Suppressor macrophage treated with lipopolysaccharide for 1 hour (primary cell): ENCODE results near the gene CALB2.
A peak's percentile ranks its signal among the peaks of the same experiment; 100 is the strongest.
"Not testable (repeated sequence)": the region's sequence is repeated elsewhere in the genome, so short reads cannot be mapped to it uniquely, and the experiment has no call there.

ENCODE experiments used
- DNase-seq, 3 donors: peaks; one replicate each; pipeline ENCODE4 v3.0.0-alpha.2; 2020 to 2022

The CALB2 gene

DNA sequence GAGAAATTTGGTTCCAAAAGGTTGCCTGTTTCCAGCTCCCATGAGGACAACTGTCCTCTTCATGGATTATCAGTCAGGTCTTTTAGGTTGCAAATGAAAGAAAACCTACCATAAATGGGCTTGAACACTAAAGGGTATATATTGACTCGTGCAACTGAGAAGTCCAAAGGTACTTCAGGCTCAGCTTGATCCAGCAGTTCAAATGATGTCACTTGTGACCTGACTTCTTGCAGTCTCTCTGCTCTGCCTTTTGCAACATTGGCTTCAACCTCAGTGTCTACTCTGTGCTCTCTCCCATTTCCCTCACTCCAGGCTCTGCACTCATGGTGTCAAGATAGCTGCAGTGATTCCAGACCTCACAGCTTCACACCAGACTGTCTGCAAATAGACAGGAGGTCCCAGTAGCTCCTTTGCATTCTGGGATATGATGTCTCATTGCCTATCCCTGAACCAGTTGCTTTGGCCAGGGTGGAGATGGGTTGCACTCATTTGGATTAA lies 5.5 kb upstream of the CALB2 start:
- DNase-seq = no peak

GRCh38 chr16:71353736-71354135 lies 4.8 kb upstream of the CALB2 start:
- DNase-seq = no peak

- DNase-seq = no peak
Measured at GRCh38 chr16:71354156-71354555, 4.4 kb upstream of the CALB2 start.

DNA sequence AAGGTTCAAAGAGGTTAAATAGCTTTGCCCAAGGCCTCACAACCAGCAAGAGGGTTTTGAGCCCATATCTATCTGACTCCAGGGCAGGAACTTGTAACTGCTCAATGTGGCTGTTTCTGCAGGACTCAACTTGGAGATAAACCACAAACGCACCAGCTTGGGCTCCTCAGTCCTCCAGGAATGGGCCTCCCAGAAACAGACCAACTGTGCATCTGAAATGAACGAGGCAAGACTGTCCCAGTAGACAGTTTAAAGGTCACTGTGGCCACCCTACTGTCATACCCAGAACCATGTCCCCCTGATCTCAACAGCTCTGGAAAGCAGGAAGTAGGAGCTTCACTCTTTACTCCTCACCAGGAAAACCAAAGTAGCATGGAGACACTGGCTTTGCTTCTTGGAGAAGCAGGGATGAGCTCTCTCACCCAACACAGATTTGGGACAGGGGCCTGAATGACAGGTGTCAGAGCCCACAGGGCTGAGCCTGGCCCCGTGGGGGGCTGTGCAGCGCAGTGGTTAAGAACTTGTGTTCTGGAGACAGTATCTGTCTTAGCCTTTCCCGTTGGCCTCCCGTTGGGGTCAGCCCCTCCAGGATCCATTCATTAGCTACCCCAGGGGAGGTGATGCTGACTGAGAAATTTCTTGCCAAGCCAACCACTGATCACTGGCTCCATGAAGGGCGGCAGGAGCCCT lies 2.3 kb upstream of the CALB2 start:
- DNase-seq = no peak

- DNase-seq = not testable (repeated sequence)
Measured at GRCh38 chr16:71356936-71357335, 1.6 kb upstream of the CALB2 start.

DNA sequence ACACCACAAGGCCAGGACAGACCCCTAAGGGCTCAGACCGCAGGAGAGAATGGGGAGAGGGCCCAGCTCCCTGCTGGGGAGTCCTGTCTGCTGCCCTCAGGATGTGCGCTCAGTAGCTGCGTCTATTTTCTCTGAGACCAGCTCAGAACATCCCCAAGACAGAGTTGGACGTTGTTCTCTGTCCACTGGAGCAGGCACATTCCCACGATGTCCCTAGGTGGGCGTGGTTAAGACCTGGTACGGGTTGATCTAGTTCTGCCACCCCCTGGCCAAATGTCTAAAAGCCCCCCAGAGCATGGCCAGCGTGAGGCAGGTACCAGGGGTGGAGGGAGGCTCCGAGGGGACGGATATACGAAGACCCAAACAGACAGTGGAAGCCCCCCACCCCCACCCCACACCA lies 842 bp upstream of the CALB2 start:
- no peak for DNase-seq

- no peak for DNase-seq
Measured at GRCh38 chr16:71359431-71359830, 908 bp downstream of the CALB2 start.

DNA sequence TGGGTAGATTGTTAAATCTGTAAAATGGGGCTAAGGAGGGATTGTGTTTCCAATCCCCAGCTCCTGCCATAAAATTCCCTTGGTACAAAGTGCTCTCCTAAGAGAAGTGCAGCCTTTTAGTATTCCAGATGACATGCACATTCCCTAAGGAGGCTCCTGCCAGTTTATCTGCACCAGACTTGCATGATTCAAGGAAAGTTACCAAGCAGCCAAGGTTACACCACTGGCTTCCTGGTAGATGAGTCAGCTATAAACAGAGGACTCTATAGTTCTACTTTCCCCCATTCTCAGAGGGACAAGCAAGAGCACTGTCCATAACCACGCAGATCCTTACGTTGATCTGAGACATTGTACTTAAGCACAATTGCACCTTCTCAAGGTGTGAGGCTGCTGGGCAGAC lies 1.9 kb downstream of the CALB2 start:
- peak in 1 of 3 donors; percentile 9 for DNase-seq

- no peak for DNase-seq
Measured at GRCh38 chr16:71364133-71364681, 5.7 kb downstream of the CALB2 start.

DNA sequence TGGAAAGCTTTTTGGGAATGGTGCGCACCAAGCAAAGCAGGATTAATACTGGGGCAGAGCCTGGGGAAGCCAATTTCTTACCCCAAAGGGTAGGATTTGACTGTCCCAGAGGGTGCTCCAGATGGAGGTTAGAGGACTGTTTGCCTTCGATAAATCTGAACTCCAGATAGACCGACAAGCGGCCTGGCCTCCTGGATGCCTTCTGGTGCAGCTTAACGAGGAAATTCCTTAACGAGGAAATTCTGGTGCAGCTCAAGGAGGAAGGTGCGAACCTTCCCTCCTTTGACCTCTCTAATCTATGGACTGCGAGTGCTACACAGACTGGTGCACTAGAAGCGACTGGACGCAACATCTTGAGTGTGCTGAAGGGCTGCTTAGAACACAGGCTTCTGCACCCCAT lies 6.5 kb downstream of the CALB2 start:
- DNase-seq = no peak

GRCh38 chr16:71367241-71367976 lies 8.9 kb downstream of the CALB2 start:
- peak; percentile 53 to 73 (median 55) for DNase-seq

GRCh38 chr16:71368958-71369357 lies 10.4 kb downstream of the CALB2 start:
- DNase-seq = no peak

DNA sequence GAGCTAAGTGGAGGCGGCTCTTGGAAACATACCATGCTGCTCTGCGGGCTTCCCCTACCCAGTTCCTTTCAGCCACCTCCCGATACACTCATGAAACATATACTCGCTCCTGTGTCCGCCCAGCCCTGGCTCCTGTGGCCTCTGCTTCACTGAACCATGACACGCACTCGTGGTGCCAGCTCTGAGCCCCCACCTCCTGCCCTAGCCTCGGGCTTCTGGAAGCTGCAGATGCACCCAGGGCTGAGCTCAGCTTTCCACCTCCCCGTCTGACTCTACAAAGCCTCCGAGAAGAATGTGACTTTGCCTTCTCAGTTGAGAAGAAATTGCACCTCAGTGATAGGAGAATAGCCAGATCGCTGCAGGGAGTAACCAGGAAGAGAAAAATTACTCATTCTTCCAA lies 11.0 kb downstream of the CALB2 start:
- no peak for DNase-seq

DNA sequence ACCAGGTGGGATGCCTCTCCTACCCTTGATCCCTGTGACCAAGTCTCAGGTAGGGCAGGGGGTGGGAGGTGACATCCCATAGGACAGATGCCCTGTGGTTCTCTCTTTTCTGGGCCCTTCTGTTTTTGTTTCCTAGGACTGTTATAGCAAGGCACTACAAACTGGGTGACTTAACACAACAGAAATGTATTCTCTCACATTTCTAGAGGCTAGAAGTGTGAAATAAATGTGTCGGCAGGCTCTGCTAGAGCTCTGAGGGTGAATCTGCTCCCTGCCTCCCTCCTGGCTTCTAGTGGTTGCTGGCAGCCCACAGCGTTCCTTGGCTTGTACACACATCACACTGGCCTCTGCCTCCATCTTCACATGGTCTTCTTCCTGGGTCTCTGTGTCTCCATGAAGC lies 12.7 kb downstream of the CALB2 start:
- DNase-seq = no peak

DNA sequence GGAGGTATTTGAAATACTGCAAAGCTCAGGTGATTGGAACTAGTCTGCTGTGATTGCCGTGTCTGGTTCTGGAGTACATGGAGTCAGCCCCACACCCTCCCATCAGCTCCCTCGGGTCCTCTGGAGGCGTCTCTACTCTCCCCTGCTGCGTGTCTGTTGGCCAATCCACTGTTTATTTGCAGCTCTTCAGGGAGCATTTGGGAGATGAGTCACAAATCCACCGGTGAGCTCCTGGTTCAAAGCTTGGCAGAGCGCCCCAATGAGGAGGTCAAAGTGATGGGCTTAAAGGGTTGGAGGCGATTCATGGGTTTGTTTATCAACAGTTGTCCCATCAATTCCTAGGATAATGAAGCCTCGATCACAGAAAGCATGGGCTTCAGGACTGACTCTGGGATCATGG lies 14.6 kb downstream of the CALB2 start:
- DNase-seq = no peak

DNA sequence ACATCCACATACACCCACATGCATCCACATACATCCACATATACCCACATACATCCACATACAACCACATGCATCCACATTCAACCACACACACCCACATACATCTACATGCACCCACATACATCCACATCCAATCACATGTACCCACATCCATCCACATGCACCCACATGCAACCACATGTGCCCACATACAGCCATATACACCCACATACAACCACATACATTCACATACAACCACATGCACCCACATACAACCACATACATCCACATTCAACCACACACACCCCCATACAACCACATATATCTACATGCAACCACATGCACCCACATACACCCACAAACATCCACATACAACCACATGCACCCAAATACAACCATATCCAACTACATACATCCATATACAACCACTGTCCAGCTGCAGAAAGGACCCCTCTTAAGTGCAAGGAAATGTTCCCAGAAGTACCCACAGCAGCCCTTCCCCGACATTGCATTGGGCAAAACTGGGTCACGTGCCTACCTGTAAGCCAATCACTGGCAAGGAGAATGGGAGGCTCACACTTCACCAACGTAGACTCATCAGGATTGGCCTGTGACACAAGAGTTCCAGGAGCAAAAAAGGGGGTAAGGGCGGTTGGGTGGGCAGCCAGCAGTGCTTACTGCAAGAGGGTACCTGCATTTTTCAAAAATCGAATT lies 18.1 kb downstream of the CALB2 start:
- no peak for DNase-seq

DNA sequence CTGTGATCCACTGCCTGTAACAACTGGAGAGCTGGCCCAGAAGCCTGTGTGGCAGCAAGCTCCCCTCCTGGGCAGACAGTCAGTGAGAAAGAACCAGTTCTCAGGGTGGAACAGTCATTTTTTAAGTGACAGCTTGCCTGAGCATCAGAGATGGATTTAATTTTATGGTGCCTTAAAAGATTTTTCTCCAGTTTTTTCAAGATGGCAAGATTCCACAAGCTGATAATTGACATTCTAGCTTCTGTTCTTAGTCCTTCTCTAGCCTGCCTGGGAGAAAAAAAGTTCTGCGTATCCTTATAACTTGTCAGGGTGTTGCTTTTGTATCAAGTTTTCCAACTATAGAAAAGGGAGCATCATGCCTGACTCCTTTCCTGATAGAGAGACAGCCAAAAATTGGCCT lies 21.2 kb downstream of the CALB2 start:
- DNase-seq = no peak

DNA sequence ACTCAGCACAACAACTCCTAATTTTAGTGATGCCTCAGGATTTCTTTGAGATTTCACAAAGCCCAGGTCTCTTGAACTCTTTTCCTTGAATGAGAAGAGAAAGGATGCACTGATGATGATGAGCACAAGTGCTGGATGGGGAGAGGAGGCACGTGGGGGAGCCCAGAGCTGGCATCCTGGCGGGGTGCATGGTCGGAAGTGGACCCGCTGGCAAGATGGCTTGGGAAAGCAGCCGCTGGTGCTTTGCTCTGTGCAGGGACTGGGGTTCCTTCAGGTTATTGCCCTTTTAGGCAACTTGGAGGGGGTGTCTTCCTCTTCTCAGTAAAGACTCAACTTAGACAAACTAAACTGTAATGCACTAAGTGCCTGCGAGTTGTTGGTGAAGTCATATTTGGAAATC lies 22.3 kb downstream of the CALB2 start:
- DNase-seq = no peak

DNA sequence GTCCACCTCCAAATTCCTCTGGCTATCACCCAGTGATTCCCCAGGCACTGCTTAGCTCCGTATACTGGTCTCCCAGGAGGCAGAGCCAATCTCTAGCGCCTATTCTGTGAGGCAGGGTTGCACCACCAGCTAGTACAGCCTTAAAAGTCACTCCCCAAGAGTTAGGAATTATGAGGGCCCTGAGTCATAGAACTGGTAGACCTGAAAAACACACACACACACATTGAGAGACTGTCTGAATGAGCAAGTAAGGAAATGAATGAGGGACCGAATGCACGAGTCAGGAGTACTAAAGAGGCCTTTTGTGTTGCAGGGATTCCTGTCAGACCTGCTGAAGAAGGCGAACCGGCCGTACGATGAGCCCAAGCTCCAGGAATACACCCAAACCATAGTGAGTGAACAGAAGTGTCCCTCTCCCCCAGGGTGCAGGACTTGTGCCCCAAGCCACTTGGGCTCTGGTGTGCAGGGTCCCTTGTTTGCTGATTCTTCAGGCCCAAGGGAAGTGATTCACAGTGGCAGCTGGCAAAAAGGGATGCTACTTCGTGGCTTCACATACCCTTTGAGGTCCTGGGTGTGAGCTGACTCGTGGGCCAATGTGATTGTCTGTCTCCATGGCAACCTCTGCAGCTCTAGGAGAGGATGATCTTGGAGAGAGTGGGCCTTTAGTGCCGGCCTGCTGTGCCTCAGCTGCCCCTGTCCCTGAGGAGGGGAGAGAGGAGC lies 24.7 kb downstream of the CALB2 start:
- DNase-seq = no peak

DNA sequence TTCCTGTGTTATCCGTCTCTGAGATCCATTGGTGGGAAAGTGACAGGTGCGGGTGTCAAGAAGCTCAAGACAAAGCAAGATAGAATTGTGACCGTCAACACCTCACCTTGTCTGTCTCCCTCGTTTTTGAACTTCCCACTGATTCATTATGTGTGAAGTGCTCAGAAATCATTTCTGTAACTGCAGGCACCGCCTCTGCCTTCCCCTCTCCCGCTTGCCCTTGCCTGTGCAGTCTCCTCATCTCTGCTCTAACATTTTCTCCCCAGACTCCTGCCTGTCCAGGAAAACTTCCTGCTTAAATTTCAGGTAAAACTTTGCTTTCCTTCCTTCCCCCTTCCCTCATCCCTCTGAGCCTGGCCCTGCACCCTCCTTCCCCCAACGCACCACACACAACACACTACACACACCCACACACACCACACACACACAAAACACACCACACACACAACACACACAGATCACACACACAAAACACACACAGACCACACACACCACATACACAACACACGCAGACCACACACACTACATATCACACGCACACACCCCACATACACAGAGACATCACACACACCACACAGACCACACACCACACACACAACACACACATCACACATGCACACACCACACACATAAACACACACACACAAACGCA lies 25.7 kb downstream of the CALB2 start:
- no peak for DNase-seq

- DNase-seq = peak in 2 of 3 donors; percentile 4 to 10
Measured at GRCh38 chr16:71387045-71387871, 28.7 kb downstream of the CALB2 start.
